Liver (tissue), 9 donors: ENCODE results near the gene HGS. TPM values are rescaled to one million over a fixed set of nuclear protein-coding genes. Genes with fewer than 3 reads are reported as not detected.

ENCODE experiments used
- DNase-seq: peaks from one replicate; pipeline ENCODE4 v3.0.0-alpha.2; 2017; ENCODE audit warnings: low spot score
- H3K27ac ChIP-seq, 2 donors: one replicate each; pipeline ENCODE4 v1.7.0; 2013; ENCODE audit warnings: inconsistent platforms in 2 of 2, low read length in 2 of 2, control low read depth in 1 of 2, low read depth in 1 of 2, mild to moderate bottlenecking in 1 of 2
- H3K27me3 ChIP-seq, 4 donors: one replicate each; pipeline versions ENCODE4 v1.6.1 to v1.7.0; 2013; ENCODE audit warnings: low read length in 3 of 4, inconsistent platforms in 1 of 4, mild to moderate bottlenecking in 1 of 4, moderate library complexity in 1 of 4; ENCODE audit not compliant: control insufficient read depth in 4 of 4, insufficient read depth in 4 of 4
- H3K36me3 ChIP-seq, 4 donors: one replicate each; pipeline versions ENCODE4 v1.6.1 to v1.7.0; 2013; ENCODE audit warnings: low read length in 3 of 4, mild to moderate bottlenecking in 3 of 4, low read depth in 1 of 4, moderate library complexity in 1 of 4; ENCODE audit not compliant: control insufficient read depth in 4 of 4, insufficient read depth in 3 of 4
- H3K4me1 ChIP-seq, 4 donors: one replicate each; pipeline versions ENCODE4 v1.6.1 to v1.7.0; 2013; ENCODE audit warnings: low read length in 3 of 4, mild to moderate bottlenecking in 3 of 4, moderate library complexity in 1 of 4; ENCODE audit not compliant: control insufficient read depth in 4 of 4, insufficient read depth in 4 of 4
- H3K4me3 ChIP-seq, 3 donors: one replicate each; pipeline versions ENCODE4 v1.6.1 to v1.7.0; 2013; ENCODE audit warnings: low read length in 3 of 3, control low read depth in 1 of 3, low read depth in 1 of 3, mild to moderate bottlenecking in 1 of 3
- H3K9ac ChIP-seq, 2 donors: one replicate each; pipeline ENCODE4 v1.7.0; 2013; ENCODE audit warnings: low read length in 2 of 2, mild to moderate bottlenecking in 2 of 2, moderate library complexity in 2 of 2, control low read depth in 1 of 2, low read depth in 1 of 2
- H3K9me3 ChIP-seq, 4 donors: one replicate each; pipeline versions ENCODE4 v1.6.1 to v1.7.0; 2013; ENCODE audit warnings: low read length in 3 of 4; ENCODE audit not compliant: control insufficient read depth in 4 of 4
- EGR1 ChIP-seq, 2 donors: IDR thresholded peaks; 2 replicates each; pipeline ENCODE4 v1.6.1; 2016 to 2018; ENCODE audit warnings: antibody characterized with exemption in 2 of 2, low read depth in 2 of 2
- FOXA2 ChIP-seq: IDR thresholded peaks from 2 replicates; pipeline ENCODE4 v1.6.1; 2016; ENCODE audit warnings: antibody characterized with exemption
- GABPA ChIP-seq, 2 donors: IDR thresholded peaks in 1 of 2; conservative IDR thresholded peaks in 1 of 2; 2 replicates each; pipeline ENCODE4 v1.6.1; 2016; ENCODE audit warnings: antibody characterized with exemption in 2 of 2, mild to moderate bottlenecking in 1 of 2, moderate library complexity in 1 of 2
- HNF4A ChIP-seq, 2 donors: conservative IDR thresholded peaks; 2 replicates each; pipeline ENCODE4 v1.6.1; 2016; ENCODE audit warnings: antibody characterized with exemption in 2 of 2, mild to moderate bottlenecking in 2 of 2
- JUND ChIP-seq, 2 donors: IDR thresholded peaks; 2 replicates each; pipeline ENCODE4 v1.6.1; 2016; ENCODE audit warnings: antibody characterized with exemption in 2 of 2
- RAD21 ChIP-seq, 2 donors: IDR thresholded peaks; 2 replicates each; pipeline ENCODE4 v1.6.1; 2016; ENCODE audit warnings: antibody characterized with exemption in 2 of 2, mild to moderate bottlenecking in 2 of 2
- REST ChIP-seq: IDR thresholded peaks from 2 replicates; pipeline ENCODE4 v1.6.1; 2016; ENCODE audit warnings: antibody characterized with exemption, mild to moderate bottlenecking
- RXRA ChIP-seq, 2 donors: IDR thresholded peaks; 2 replicates each; pipeline ENCODE4 v1.6.1; 2017 to 2018; ENCODE audit warnings: antibody characterized with exemption in 2 of 2, mild to moderate bottlenecking in 1 of 2
- YY1 ChIP-seq: IDR thresholded peaks from 2 replicates; pipeline ENCODE4 v1.6.1; 2016; ENCODE audit warnings: antibody characterized with exemption, mild to moderate bottlenecking
- ZBTB33 ChIP-seq: IDR thresholded peaks from 2 replicates; pipeline ENCODE4 v1.6.1; 2016; ENCODE audit warnings: antibody characterized with exemption
- WGBS: extraction: QIAGEN DNeasy Blood & Tissue Kit; methylation state at CpG from one replicate; pipeline ENCODE4 v1.1.7; 2013; 5-methylcytosine and 5-hydroxymethylcytosine counted together
- polyA plus RNA-seq, 2 donors: library from polyadenylated mRNA; stranded (reverse) in 1 of 2; unstranded in 1 of 2; fragments of 200-250 nt in 1 of 2; fragments of >200 nt in 1 of 2; fragmentation: Nextera tagmentation in 1 of 2; extraction: Ambion mirVana in 1 of 2; gene quantifications; one replicate each; pipeline versions ENCODE4 v1.2.1 to v1.2.3, GENCODE V29; 2013 to 2015
- total RNA-seq, 2 donors: library from RNA; depleted of rRNA; stranded (reverse); fragments of >200 nt; gene quantifications; one replicate each; pipeline ENCODE4 v1.2.3, GENCODE V29; 2014
- TF ChIP-seq, protein P1 (sequence below): fragments of 150-350 bp; IDR thresholded peaks from 2 replicates; pipeline ENCODE4 v1.5.1; 2017; ENCODE audit warnings: improper control_type of control experiment, low read depth, low read length; ENCODE audit not compliant: missing input control
- donor health status: healthy.
- donor health status: healthy.
- donor health status: healthy.
- donor health status: healthy.
- donor health status: healthy.

The HGS gene
- total and polyA plus RNA-seq, 4 donors: 21.8 to 31.6 (median 28.2) TPM

- TF ChIP-seq FOXA2: no peak
- no peak for TF ChIP-seq EGR1 (IDR thresholded peaks at IDR 0.05; ENCODE audit: low read depth in 2 of 2)
- no peak for TF ChIP-seq RXRA (IDR thresholded peaks at IDR 0.05)
- no peak for TF ChIP-seq YY1
- no peak for TF ChIP-seq REST
- TF ChIP-seq, protein P1, sequence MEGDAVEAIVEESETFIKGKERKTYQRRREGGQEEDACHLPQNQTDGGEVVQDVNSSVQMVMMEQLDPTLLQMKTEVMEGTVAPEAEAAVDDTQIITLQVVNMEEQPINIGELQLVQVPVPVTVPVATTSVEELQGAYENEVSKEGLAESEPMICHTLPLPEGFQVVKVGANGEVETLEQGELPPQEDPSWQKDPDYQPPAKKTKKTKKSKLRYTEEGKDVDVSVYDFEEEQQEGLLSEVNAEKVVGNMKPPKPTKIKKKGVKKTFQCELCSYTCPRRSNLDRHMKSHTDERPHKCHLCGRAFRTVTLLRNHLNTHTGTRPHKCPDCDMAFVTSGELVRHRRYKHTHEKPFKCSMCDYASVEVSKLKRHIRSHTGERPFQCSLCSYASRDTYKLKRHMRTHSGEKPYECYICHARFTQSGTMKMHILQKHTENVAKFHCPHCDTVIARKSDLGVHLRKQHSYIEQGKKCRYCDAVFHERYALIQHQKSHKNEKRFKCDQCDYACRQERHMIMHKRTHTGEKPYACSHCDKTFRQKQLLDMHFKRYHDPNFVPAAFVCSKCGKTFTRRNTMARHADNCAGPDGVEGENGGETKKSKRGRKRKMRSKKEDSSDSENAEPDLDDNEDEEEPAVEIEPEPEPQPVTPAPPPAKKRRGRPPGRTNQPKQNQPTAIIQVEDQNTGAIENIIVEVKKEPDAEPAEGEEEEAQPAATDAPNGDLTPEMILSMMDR: peak; percentile 89
- no peak for TF ChIP-seq ZBTB33
- TF ChIP-seq GABPA (IDR thresholded peaks at IDR 0.05 in 1 of 2, conservative IDR thresholded peaks at IDR 0.05 in 1 of 2): peak in 1 of 2 donors; percentile 8
- TF ChIP-seq RAD21 (IDR thresholded peaks at IDR 0.05): peak; percentile 93 to 98
Measured at GRCh38 chr17:81733507-81734404, 49.9 kb downstream of the HGS start.

DNA sequence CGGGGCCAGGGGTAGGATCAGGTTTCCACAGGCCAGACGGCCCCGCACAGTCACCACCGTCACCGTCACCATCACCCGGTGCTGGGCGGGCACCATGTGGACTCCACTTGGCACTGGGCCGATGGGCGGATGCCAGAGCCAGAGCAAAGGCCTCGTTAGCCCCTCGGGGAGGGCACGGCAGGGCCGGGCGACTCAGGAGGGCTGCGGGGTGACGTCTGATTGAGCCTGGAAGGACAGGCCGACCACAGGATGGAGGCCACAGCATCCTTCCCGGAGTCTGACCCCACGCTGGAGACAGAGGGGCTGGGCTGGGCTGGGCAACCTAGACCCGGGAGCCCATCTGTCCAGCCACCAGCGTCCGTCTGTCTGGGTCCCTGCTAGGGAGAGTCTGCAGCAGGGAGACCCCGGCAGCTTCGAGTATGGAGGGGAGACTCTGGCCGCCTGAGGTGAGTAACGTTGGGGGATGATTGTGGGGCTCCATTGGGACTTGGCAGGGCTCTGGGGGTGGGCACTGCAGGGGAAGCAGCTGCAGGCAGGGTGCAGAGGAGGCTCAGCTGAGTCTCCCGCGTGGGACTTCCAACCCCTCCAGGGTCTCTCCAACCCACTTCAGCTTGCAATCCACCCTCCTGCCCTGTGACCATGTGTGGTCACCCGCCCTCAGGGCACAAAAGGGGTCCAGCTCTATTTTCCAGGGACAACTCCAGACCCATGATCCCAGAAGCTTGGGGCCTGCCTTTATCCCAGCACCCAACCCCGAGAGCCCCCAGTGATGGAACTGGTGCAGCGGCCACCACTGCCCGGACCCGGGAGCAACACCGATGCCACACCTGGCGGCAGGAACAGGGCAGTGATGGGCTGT, 50.8 kb downstream of the HGS start:
- no peaks in the 10 kb centered on the region for H3K36me3 ChIP-seq
- 58% methylated on average over 35 of the region's 35 CpGs for WGBS
- H3K9ac ChIP-seq: no peak overlapping the region
- no peaks in the 10 kb centered on the region for H3K9me3 ChIP-seq
- no peaks in the 10 kb centered on the region for H3K27me3 ChIP-seq
- DNase-seq: no peak
- peaks cover 9 to 37% (median 28%) of the 10 kb centered on the region in 4 donors for H3K4me1 ChIP-seq
- no peak overlapping the region for H3K4me3 ChIP-seq
- no peak overlapping the region for H3K27ac ChIP-seq
- TF ChIP-seq HNF4A (conservative IDR thresholded peaks at IDR 0.05): peak in 1 of 2 donors; percentile 6
- TF ChIP-seq REST: no peak
- no peak for TF ChIP-seq GABPA (IDR thresholded peaks at IDR 0.05 in 1 of 2, conservative IDR thresholded peaks at IDR 0.05 in 1 of 2)
- no peak for TF ChIP-seq JUND (IDR thresholded peaks at IDR 0.05)
- no peak for TF ChIP-seq EGR1 (IDR thresholded peaks at IDR 0.05; ENCODE audit: low read depth in 2 of 2)

More at GRCh38 chr17:81733507-81734404, 49.9 kb downstream of the HGS start:
- H3K27me3 ChIP-seq: no peaks in the 10 kb centered on the region
- no peak overlapping the region for H3K4me3 ChIP-seq
- no peak overlapping the region for H3K9ac ChIP-seq
- no peaks in the 10 kb centered on the region for H3K9me3 ChIP-seq
- no peaks in the 10 kb centered on the region for H3K36me3 ChIP-seq
- DNase-seq: peak; percentile 83
- H3K27ac ChIP-seq: no peak overlapping the region
- H3K4me1 ChIP-seq: peaks cover 9 to 37% (median 28%) of the 10 kb centered on the region in 4 donors
- 36% methylated on average over 32 of the region's 32 CpGs for WGBS
